ENCODE measurements around the gene SLC23A1. TPM values are rescaled to one million over a fixed set of nuclear protein-coding genes. Genes with fewer than 3 reads are reported as not detected.

SLC23A1 gene
- polyA plus RNA-seq, 2 of the 4 experiments (the other 2 are of a cell fraction): 4.3 to 7.7 TPM

GRCh38 chr5:139368613-139369012 lies 14.5 kb downstream of the SLC23A1 start:
- H3K4me3 ChIP-seq: no peak overlapping the region
- no peak for FAIRE-seq
- POLR2A ChIA-PET: interaction anchor here (0.6 kb wide), 1 partner anchor 95 kb away, joined by 3 read pairs; no protein-coding TSS in a partner anchor
- H3K4me1 ChIP-seq: peaks cover 16% of the 10 kb centered on the region
- ATAC-seq: peak in 1 of 2 experiments; percentile 33; a peak in 1 of 6 replicates
- H3K27ac ChIP-seq: no peak overlapping the region
- TF ChIP-seq ESRRA (IDR thresholded peaks at IDR 0.05; ENCODE audit: borderline replicate concordance, low read length) (no peak), CTCF (IDR thresholded peaks at IDR 0.05) (peak; percentile 25; the same call in 1 of the 3 replicates), RAD21 (conservative IDR thresholded peaks at IDR 0.05 in 1 of 2, IDR thresholded peaks at IDR 0.05 in 1 of 2) (peak; percentile 41 to 50; a peak in 3 of 5 replicates)
- no peak for DNase-seq (ENCODE audit: low read depth in 1 of 2, low spot score in 1 of 2)
- no peaks in the 10 kb centered on the region for H3K9me3 ChIP-seq
- CTCF ChIA-PET: interaction anchor here (0.7 to 3.6 kb wide), 6 partner anchors 11 to 27 kb away, joined by 3 to 13 read pairs (median 3); partner anchors contain the start of genes PAIP2 and SLC23A1
- no peak overlapping the region for H3K4me2 ChIP-seq
- 80% methylated on average over 2 of the region's 2 CpGs for WGBS (ENCODE audit: missing lambda C conversion rate)

DNA sequence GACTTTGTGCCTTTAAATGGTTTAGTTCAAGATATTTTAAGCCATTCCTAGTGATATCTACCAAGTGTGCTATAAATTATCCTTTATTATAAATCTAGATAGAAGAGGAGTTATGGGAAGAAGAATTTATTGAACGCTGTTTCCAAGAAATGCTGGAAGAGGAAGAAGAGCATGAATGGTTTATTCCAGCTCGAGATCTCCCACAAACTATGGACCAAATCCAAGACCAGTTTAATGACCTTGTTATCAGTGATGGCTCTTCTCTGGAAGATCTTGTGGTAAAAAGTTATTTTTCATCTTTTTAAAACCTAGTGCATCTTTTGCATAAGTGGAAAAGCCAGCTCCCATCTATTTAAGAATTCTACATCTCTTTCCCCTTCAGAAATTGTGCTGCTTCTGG lies 18.6 kb downstream of the SLC23A1 start:
- Histone ChIP-seq H3K4me2 (no peak overlapping the region), H3K9me3 (no peaks in the 10 kb centered on the region), H3K27ac (no peak overlapping the region), H3K4me3 (no peak overlapping the region), H3K4me1 (no peaks in the 10 kb centered on the region)
- no peak for ATAC-seq
- TF ChIP-seq FOSL2 (IDR thresholded peaks at IDR 0.05) (no peak), FOSL2 (CRISPR knock-in tag; IDR thresholded peaks at IDR 0.05) (no peak), ZNF302 (CRISPR knock-in tag; IDR thresholded peaks at IDR 0.05) (no peak), HOXA7 (CRISPR knock-in tag; IDR thresholded peaks at IDR 0.05) (no peak)
- no peak for DNase-seq (ENCODE audit: low read depth in 1 of 2, low spot score in 1 of 2)
- 86% methylated on average over 2 of the region's 2 CpGs for WGBS (ENCODE audit: missing lambda C conversion rate)
- ChIA-PET CTCF (interaction anchor here (1.4 kb wide), 1 partner anchor 70 kb away, joined by 3 read pairs; no protein-coding TSS in a partner anchor), POLR2A (interaction anchor here (0.7 kb wide), 1 partner anchor 28 kb away, joined by 3 read pairs; no protein-coding TSS in a partner anchor)
- FAIRE-seq: no peak

- DNase-seq (ENCODE audit: low read depth in 1 of 2, low spot score in 1 of 2) (no peak), ATAC-seq (no peak), FAIRE-seq (no peak)
- Histone ChIP-seq H3K27ac (no peak overlapping the region), H3K4me3 (no peak overlapping the region), H3K9me3 (no peaks in the 10 kb centered on the region), H3K4me1 (no peaks in the 10 kb centered on the region), H3K4me2 (no peak overlapping the region)
- TF ChIP-seq CHD2 (IDR thresholded peaks at IDR 0.05; ENCODE audit: low read length, partially characterized antibody) (no peak), KDM5A (IDR thresholded peaks at IDR 0.05) (no peak), HOXB13 (CRISPR knock-in tag; IDR thresholded peaks at IDR 0.05; ENCODE audit: low read depth) (no peak), ZNF302 (CRISPR knock-in tag; IDR thresholded peaks at IDR 0.05) (no peak), RARB (CRISPR knock-in tag; IDR thresholded peaks at IDR 0.05) (no peak), CTCF (IDR thresholded peaks at IDR 0.05) (no peak), HES2 (IDR thresholded peaks at IDR 0.05) (no peak), POLR2A (IDR thresholded peaks at IDR 0.05; ENCODE audit: low read length) (no peak), RNF2 (IDR thresholded peaks at IDR 0.05; ENCODE audit: borderline replicate concordance, low read depth) (no peak), MYC (IDR thresholded peaks at IDR 0.05; ENCODE audit: borderline replicate concordance, low read length) (no peak), GATA3 (IDR thresholded peaks at IDR 0.05; ENCODE audit: borderline replicate concordance) (no peak), EHMT2 (IDR thresholded peaks at IDR 0.05; ENCODE audit: low read depth) (no peak), HOXA7 (CRISPR knock-in tag; IDR thresholded peaks at IDR 0.05) (no peak), RCOR1 (IDR thresholded peaks at IDR 0.05; ENCODE audit: low read depth, low read length) (no peak), HOXB5 (CRISPR knock-in tag; IDR thresholded peaks at IDR 0.05) (no peak)
- TF ChIP-seq, protein P1, sequence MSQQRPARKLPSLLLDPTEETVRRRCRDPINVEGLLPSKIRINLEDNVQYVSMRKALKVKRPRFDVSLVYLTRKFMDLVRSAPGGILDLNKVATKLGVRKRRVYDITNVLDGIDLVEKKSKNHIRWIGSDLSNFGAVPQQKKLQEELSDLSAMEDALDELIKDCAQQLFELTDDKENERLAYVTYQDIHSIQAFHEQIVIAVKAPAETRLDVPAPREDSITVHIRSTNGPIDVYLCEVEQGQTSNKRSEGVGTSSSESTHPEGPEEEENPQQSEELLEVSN (IDR thresholded peaks at IDR 0.05; ENCODE audit: borderline replicate concordance, low read depth): no peak
- POLR2A ChIA-PET: no interaction called here
- WGBS (ENCODE audit: missing lambda C conversion rate): 87% methylated on average over 2 of the region's 2 CpGs
- CTCF ChIA-PET: interaction anchor here (0.8 to 1.4 kb wide), 2 partner anchors 28 to 70 kb away, joined by 3 to 4 read pairs; no protein-coding TSS in a partner anchor
These were observed 19.2 kb downstream of the SLC23A1 start for GRCh38 chr5:139363937-139364336.

All from A549 (cell line).